ENCODE results near the gene DAPK1. TPM values are rescaled to one million over a fixed set of nuclear protein-coding genes. Genes with fewer than 3 reads are reported as not detected.

DAPK1 gene
- total RNA-seq, 4 donors from 2014 or later = 8.8 to 18.3 (median 9.9) TPM

GRCh38 chr9:87685441-87685840 lies 187.8 kb downstream of the DAPK1 start:
- no peak overlapping the region for H3K4me3 ChIP-seq (ENCODE audit: low read depth, poor library complexity, severe bottlenecking)
- intact Hi-C loops (cut with DNase I; ENCODE audit: low total_unique reads) = no loop called here
- WGBS, 2 donors = 80 to 85% methylated on average over 4 of the region's 4 CpGs
- DNase-seq (ENCODE audit: low spot score in 2 of 2) = peak in 1 of 2 donors; percentile 28
- TF ChIP-seq POLR2A (IDR thresholded peaks at IDR 0.05) = no peak
- no peak for TF ChIP-seq CTCF (IDR thresholded peaks at IDR 0.05)

GRCh38 chr9:87685871-87686519 lies 188.3 kb downstream of the DAPK1 start:
- no peak overlapping the region for H3K4me3 ChIP-seq (ENCODE audit: low read depth, poor library complexity, severe bottlenecking)
- intact Hi-C loops (cut with DNase I; ENCODE audit: low total_unique reads) = no loop called here
- WGBS, 2 donors = 60 to 63% methylated on average over 14 of the region's 14 CpGs
- TF ChIP-seq POLR2A (IDR thresholded peaks at IDR 0.05) (no peak), CTCF (IDR thresholded peaks at IDR 0.05) (no peak)
- peak in 1 of 2 donors; percentile 86 for DNase-seq (ENCODE audit: low spot score in 2 of 2)

- TF ChIP-seq CTCF (IDR thresholded peaks at IDR 0.05) (no peak), POLR2A (IDR thresholded peaks at IDR 0.05) (no peak)
- WGBS, 2 donors = 93 to 95% methylated on average over 14 of the region's 14 CpGs
- DNase-seq (ENCODE audit: low spot score in 2 of 2) = no peak
- no peak overlapping the region for H3K4me3 ChIP-seq (ENCODE audit: low read depth, poor library complexity, severe bottlenecking)
- intact Hi-C loops (cut with DNase I; ENCODE audit: low total_unique reads) = no loop called here
Measured at GRCh38 chr9:87686520-87687090, 188.9 kb downstream of the DAPK1 start.

- DNase-seq (ENCODE audit: low spot score in 2 of 2) = no peak
- no peak for TF ChIP-seq POLR2A (IDR thresholded peaks at IDR 0.05)
- no peak for TF ChIP-seq CTCF (IDR thresholded peaks at IDR 0.05)
- WGBS, 2 donors = 75 to 89% methylated on average over 4 of the region's 4 CpGs
- no peak overlapping the region for H3K4me3 ChIP-seq (ENCODE audit: low read depth, poor library complexity, severe bottlenecking)
- intact Hi-C loops (cut with DNase I; ENCODE audit: low total_unique reads) = no loop called here
Measured at GRCh38 chr9:87687207-87687606, 189.5 kb downstream of the DAPK1 start.

- WGBS, 2 donors = 94 to 100% methylated on average over 2 to 3 of the region's 3 CpGs
- intact Hi-C loops (cut with DNase I; ENCODE audit: low total_unique reads) = no loop called here
- TF ChIP-seq POLR2A (IDR thresholded peaks at IDR 0.05) (no peak), CTCF (IDR thresholded peaks at IDR 0.05) (no peak)
- no peak overlapping the region for H3K4me3 ChIP-seq (ENCODE audit: low read depth, poor library complexity, severe bottlenecking)
- peak in 1 of 2 donors; percentile 50 for DNase-seq (ENCODE audit: low spot score in 2 of 2)
Measured at GRCh38 chr9:87694236-87694755, 196.6 kb downstream of the DAPK1 start.
